Activated CD8-positive, alpha-beta T cell treated with anti-CD3 and anti-CD28 coated beads for 36 hours (primary cell): ENCODE data around the gene ST6GALNAC3. TPM values are rescaled to one million over a fixed set of nuclear protein-coding genes. Genes with fewer than 3 reads are reported as not detected.

Experiments used
- ATAC-seq: fragments of 200-7000 bp; cut with Tn5 transposase; one replicate; pipeline ENCODE4 v1.10.0; 2021; ENCODE audit warnings: mild to moderate bottlenecking, moderate library complexity
- CTCF ChIA-PET: fragments of 350-600 bp; sonication (Branson Sonifier 250); formaldehyde crosslinking; loops from one replicate; lab custom pipeline; 2021; ENCODE audit warnings: antibody characterized with exemption; lab: Charles Lee
- POLR2A ChIA-PET: fragments of 350-600 bp; sonication (Branson Sonifier 250); formaldehyde crosslinking; loops from one replicate; lab custom pipeline; 2021; ENCODE audit warnings: antibody characterized with exemption; lab: Charles Lee
- DNase-seq: peaks from one replicate; pipeline ENCODE4 v3.0.0-alpha.2; 2020
- H3K27ac Mint-ChIP-seq: one replicate; pipeline ENCODE4 v1.8.0; 2021; ENCODE audit warnings: mild to moderate bottlenecking, mixed read lengths
- H3K27me3 Mint-ChIP-seq: one replicate; pipeline ENCODE4 v1.8.0; 2021; ENCODE audit warnings: mixed read lengths
- H3K36me3 Mint-ChIP-seq: one replicate; pipeline ENCODE4 v1.8.0; 2021; ENCODE audit warnings: low read depth, mixed read lengths
- H3K4me1 Mint-ChIP-seq: one replicate; pipeline ENCODE4 v1.8.0; 2021; ENCODE audit warnings: low read depth, mixed read lengths
- H3K4me3 Mint-ChIP-seq: one replicate; pipeline ENCODE4 v1.8.0; 2021; ENCODE audit warnings: mild to moderate bottlenecking, moderate library complexity, mixed read lengths
- H3K9me3 Mint-ChIP-seq: one replicate; pipeline ENCODE4 v1.8.0; 2021; ENCODE audit warnings: mixed read lengths
- CTCF ChIP-seq: fragments of 200-600 bp; IDR thresholded peaks from one replicate; pipeline ENCODE4 v1.8.0; 2022; ENCODE audit warnings: antibody characterized with exemption, mild to moderate bottlenecking
- intact Hi-C: fragments of 100-400 bp; cut with micrococcal nuclease; formaldehyde crosslinking; loops from one replicate; pipeline ENCODE4 v1.10.0; 2022
- total RNA-seq, 2 experiments: library from RNA; stranded (reverse); gene quantifications; one replicate each; pipeline ENCODE4 v1.2.3, GENCODE V29; 2021

The ST6GALNAC3 gene
- total RNA-seq, 2 experiments from 2014 or later: 2.7 to 2.9 TPM

- no peak overlapping the region for H3K27ac Mint-ChIP-seq
- H3K4me1 Mint-ChIP-seq: no peaks in the 10 kb centered on the region
- no peaks in the 10 kb centered on the region for H3K36me3 Mint-ChIP-seq
- ChIA-PET POLR2A (interaction anchor here (1.1 kb wide), 1 partner anchor 138 kb away, joined by 3 read pairs; no protein-coding TSS in a partner anchor), CTCF (no interaction called here)
- intact Hi-C loops: no loop called here
- peaks cover 1% of the 10 kb centered on the region for H3K27me3 Mint-ChIP-seq
- no peaks in the 10 kb centered on the region for H3K9me3 Mint-ChIP-seq
- DNase-seq (no peak), ATAC-seq (no peak)
- no peak overlapping the region for H3K4me3 Mint-ChIP-seq
- no peak for TF ChIP-seq CTCF
Observed at GRCh38 chr1:76086109-76086508, 11.6 kb downstream of the ST6GALNAC3 start.

GRCh38 chr1:76086597-76086996 lies 12.1 kb downstream of the ST6GALNAC3 start:
- POLR2A ChIA-PET: no interaction called here
- TF ChIP-seq CTCF: no peak
- no peaks in the 10 kb centered on the region for H3K4me1 Mint-ChIP-seq
- no peaks in the 10 kb centered on the region for H3K9me3 Mint-ChIP-seq
- intact Hi-C loops: no loop called here
- CTCF ChIA-PET: no interaction called here
- no peak overlapping the region for H3K4me3 Mint-ChIP-seq
- DNase-seq: no peak
- no peaks in the 10 kb centered on the region for H3K36me3 Mint-ChIP-seq
- no peak overlapping the region for H3K27ac Mint-ChIP-seq
- no peak for ATAC-seq
- peaks cover 1% of the 10 kb centered on the region for H3K27me3 Mint-ChIP-seq

GRCh38 chr1:76090283-76091203 lies 16.0 kb downstream of the ST6GALNAC3 start:
- intact Hi-C loops: no loop called here

GRCh38 chr1:76092812-76093211 lies 18.3 kb downstream of the ST6GALNAC3 start:
- no peak overlapping the region for H3K27ac Mint-ChIP-seq
- ATAC-seq: no peak
- peaks cover 1% of the 10 kb centered on the region for H3K27me3 Mint-ChIP-seq
- H3K9me3 Mint-ChIP-seq: peaks cover 3% of the 10 kb centered on the region
- H3K4me1 Mint-ChIP-seq: no peaks in the 10 kb centered on the region
- ChIA-PET POLR2A (no interaction called here), CTCF (no interaction called here)
- H3K36me3 Mint-ChIP-seq: peaks cover 2% of the 10 kb centered on the region
- no peak for TF ChIP-seq CTCF
- intact Hi-C loops: no loop called here
- no peak overlapping the region for H3K4me3 Mint-ChIP-seq
- no peak for DNase-seq

More at GRCh38 chr1:76090283-76091203, 16.0 kb downstream of the ST6GALNAC3 start:
- Mint-ChIP-seq H3K27ac (no peak overlapping the region), H3K27me3 (peaks cover 1% of the 10 kb centered on the region), H3K9me3 (no peaks in the 10 kb centered on the region), H3K4me3 (no peak overlapping the region), H3K4me1 (no peaks in the 10 kb centered on the region), H3K36me3 (no peaks in the 10 kb centered on the region)
- ATAC-seq: no peak
- no peak for DNase-seq
- ChIA-PET CTCF (no interaction called here), POLR2A (no interaction called here)
- TF ChIP-seq CTCF: no peak
